ENCODE data around the gene PPP1R26. TPM values are rescaled to one million over a fixed set of nuclear protein-coding genes. Genes with fewer than 3 reads are reported as not detected.

PPP1R26 gene
- total and polyA plus RNA-seq, 2 of the 8 experiments (the other 6 are each of a cell fraction or from before 2014, with no cell fraction given), result 9.8 to 32.7 TPM

- H3K56ac ChIP-seq (replicated peaks; ENCODE audit: insufficient read length, low read depth, low read length), result no peak overlapping the region
- FAIRE-seq, result no peak
- 88% methylated on average over 10 of the region's 10 CpGs; no CpG with 5 or more reads in 1 of the 2 experiments for WGBS, 2 experiments (ENCODE audit: extremely low coverage in 1 of 2, insufficient coverage in 1 of 2, insufficient read length in 1 of 2, insufficient replicate concordance in 2 of 2, low coverage in 1 of 2, low lambda C conversion rate in 2 of 2, missing lambda C conversion rate in 1 of 2)
- H3K4me2 ChIP-seq (ENCODE audit: insufficient read depth in 1 of 2, low read depth in 2 of 2, low read length in 2 of 2), result peak overlapping the region in 1 of 2 experiments; percentile 62; a peak in 1 of 4 replicates
- H2AK5ac ChIP-seq (ENCODE audit: low read depth, low read length), result no peak overlapping the region
- H3K18ac ChIP-seq (ENCODE audit: extremely low read depth, low read length), result no peak overlapping the region
- no peak overlapping the region for H2BK15ac ChIP-seq (ENCODE audit: low read length)
- no peak for DNase-seq (ENCODE audit: low read depth in 1 of 2, low spot score in 2 of 2)
- H3K36me3 ChIP-seq (ENCODE audit: control insufficient read depth in 2 of 4, insufficient read depth in 4 of 4, low read length in 3 of 4), result peaks cover 0 to under 1% (median under 1%) of the 10 kb centered on the region in 4 experiments; a peak in 2 of 8 replicates
- no peak overlapping the region for H3K4me3 ChIP-seq (ENCODE audit: extremely low read depth in 1 of 4, insufficient read depth in 2 of 4, low read depth in 3 of 4, low read length in 4 of 4)
- H3K79me1 ChIP-seq (ENCODE audit: low read depth, low read length), result peaks cover 4% of the 10 kb centered on the region
- peaks cover 7% of the 10 kb centered on the region; the same call in 1 of the 2 replicates for H3K23me2 ChIP-seq (ENCODE audit: low read depth, low read length)
- H3K27ac ChIP-seq (ENCODE audit: low read depth, low read length), result no peak overlapping the region
- H4K91ac ChIP-seq (replicated peaks; ENCODE audit: insufficient read length, low read length), result no peak overlapping the region
- peaks cover 1 to 5% of the 10 kb centered on the region in 2 experiments for H4K20me1 ChIP-seq (replicated peaks in 1 of 2; ENCODE audit: control insufficient read depth in 1 of 2, insufficient read depth in 2 of 2, low read length in 2 of 2)
- H2BK12ac ChIP-seq (ENCODE audit: low read depth, low read length), result no peak overlapping the region
- no peak overlapping the region for H2BK5ac ChIP-seq (ENCODE audit: low read depth, low read length)
- no peak overlapping the region for H2BK120ac ChIP-seq (replicated peaks; ENCODE audit: low read depth, low read length)
- CTCF ChIA-PET (ENCODE audit: partially characterized antibody), result no interaction called here
- H3K27me3 ChIP-seq (replicated peaks in 1 of 4; ENCODE audit: control insufficient read depth in 3 of 4, extremely low read depth in 1 of 4, insufficient read depth in 3 of 4, low read length in 3 of 4), result no peaks in the 10 kb centered on the region
- H2AFZ ChIP-seq (ENCODE audit: low read length), result no peak overlapping the region
- no peak overlapping the region for H4K5ac ChIP-seq (ENCODE audit: insufficient read length, low read depth, low read length)
- no peak overlapping the region for H2BK20ac ChIP-seq (ENCODE audit: low read length)
- no peak overlapping the region for H3K4ac ChIP-seq (replicated peaks; ENCODE audit: insufficient read length, low read depth, low read length)
- H3K9me3 ChIP-seq (ENCODE audit: insufficient read depth in 2 of 2, low read depth in 1 of 2, low read length in 1 of 2), result no peaks in the 10 kb centered on the region
- H3K9ac ChIP-seq (replicated peaks in 1 of 4; ENCODE audit: extremely low read depth in 1 of 4, low read depth in 3 of 4, low read length in 3 of 4), result no peak overlapping the region
- H3K23ac ChIP-seq (ENCODE audit: insufficient read length), result no peak overlapping the region
- no peak overlapping the region for H4K8ac ChIP-seq (ENCODE audit: extremely low read depth, insufficient read depth, low read length)
- H3K4me1 ChIP-seq (replicated peaks in 1 of 4; ENCODE audit: control insufficient read depth in 3 of 4, insufficient read depth in 4 of 4, low read length in 3 of 4), result peaks cover 0 to 8% (median 3%) of the 10 kb centered on the region in 4 experiments; a peak in 6 of 7 replicates
- H3K14ac ChIP-seq (ENCODE audit: insufficient read length), result no peak overlapping the region
- peaks cover 3 to 20% of the 10 kb centered on the region in 2 experiments; a peak in 2 of 4 replicates for H3K79me2 ChIP-seq (ENCODE audit: control insufficient read depth in 1 of 2, insufficient read depth in 2 of 2, low read length in 2 of 2)
- POLR2A ChIA-PET (ENCODE audit: partially characterized antibody), result no interaction called here
- TF ChIP-seq GABPA (IDR thresholded peaks at IDR 0.05; ENCODE audit: borderline replicate concordance, insufficient read depth, low read length) (no peak), HDAC6 (IDR thresholded peaks at IDR 0.05; ENCODE audit: low read depth, low read length) (no peak), SIX5 (IDR thresholded peaks at IDR 0.05; ENCODE audit: low read depth, low read length) (no peak), MAX (IDR thresholded peaks at IDR 0.05) (no peak), RAD21 (IDR thresholded peaks at IDR 0.05 in 1 of 2, conservative IDR thresholded peaks at IDR 0.05 in 1 of 2; ENCODE audit: low read depth in 2 of 2, low read length in 2 of 2) (no peak)
Measured at GRCh38 chr9:135478191-135478590, 1.4 kb upstream of the PPP1R26 start.
